KMS-11 (cell line): ENCODE data around the gene JMJD7.

Source experiments
- H2AFZ ChIP-seq: fragments of 200-600 bp; sonication (generic); 2 replicates; pipeline ENCODE4 v1.6.1; 2016; ENCODE audit warnings: antibody characterized with exemption, mixed run types, low read depth
- H3K27ac ChIP-seq: fragments of 200-600 bp; sonication (generic); 2 replicates; pipeline ENCODE4 v1.6.1; 2016; ENCODE audit warnings: mild to moderate bottlenecking, mixed run types
- H3K27me3 ChIP-seq: fragments of 200-600 bp; sonication (generic); 2 replicates; pipeline ENCODE4 v1.6.1; 2017; ENCODE audit warnings: mild to moderate bottlenecking, low read depth, mixed run types, moderate library complexity; ENCODE audit not compliant: insufficient read depth
- H3K36me3 ChIP-seq: fragments of 200-600 bp; sonication (generic); 2 replicates; pipeline ENCODE4 v1.6.1; 2017; ENCODE audit warnings: mild to moderate bottlenecking, mixed run types; ENCODE audit not compliant: insufficient read depth
- H3K4me1 ChIP-seq: fragments of 200-600 bp; sonication (generic); 2 replicates; pipeline ENCODE4 v1.6.1; 2016; ENCODE audit warnings: mild to moderate bottlenecking, low read depth, mixed run types; ENCODE audit not compliant: poor library complexity, severe bottlenecking
- H3K4me2 ChIP-seq: fragments of 200-600 bp; sonication (generic); 2 replicates; pipeline ENCODE4 v1.7.0; 2016; ENCODE audit warnings: mild to moderate bottlenecking, mixed run types
- H3K4me3 ChIP-seq: fragments of 200-600 bp; sonication (generic); IDR thresholded peaks from 2 replicates; pipeline ENCODE4 v1.6.1; 2017; ENCODE audit warnings: low read depth, low read length, mixed read lengths; ENCODE audit not compliant: insufficient read depth
- H3K79me2 ChIP-seq: fragments of 200-600 bp; sonication (generic); 2 replicates; pipeline ENCODE4 v1.6.1; 2016; ENCODE audit warnings: low read depth, mixed run types; ENCODE audit not compliant: insufficient read depth
- H3K9ac ChIP-seq: fragments of 200-600 bp; sonication (generic); 2 replicates; pipeline ENCODE4 v1.6.1; 2016; ENCODE audit warnings: mild to moderate bottlenecking, mixed run types
- H4K20me1 ChIP-seq: fragments of 200-600 bp; sonication (generic); 2 replicates; pipeline ENCODE4 v1.6.1; 2016; ENCODE audit warnings: mild to moderate bottlenecking, mixed run types; ENCODE audit not compliant: insufficient read depth
- CTCF ChIP-seq: fragments of 200-600 bp; sonication (generic); conservative IDR thresholded peaks from 2 replicates; pipeline ENCODE4 v1.6.1; 2017; ENCODE audit warnings: low read depth, mild to moderate bottlenecking, antibody characterized with exemption, low read length, moderate library complexity, mixed read lengths

The JMJD7 gene

GRCh38 chr15:41801850-41802455 lies 25.9 kb upstream of the JMJD7 start:
- Histone ChIP-seq H3K4me3 (no peak overlapping the region), H3K27me3 (no peaks in the 10 kb centered on the region), H3K79me2 (no peaks in the 10 kb centered on the region), H3K4me2 (no peak overlapping the region), H3K36me3 (no peaks in the 10 kb centered on the region), H4K20me1 (no peaks in the 10 kb centered on the region), H3K27ac (no peak overlapping the region), H3K9ac (no peak overlapping the region), H2AFZ (no peak overlapping the region), H3K4me1 (peaks cover 29% of the 10 kb centered on the region)
- TF ChIP-seq CTCF = no peak

GRCh38 chr15:41804361-41804760 lies 23.5 kb upstream of the JMJD7 start:
- Histone ChIP-seq H3K9ac (no peak overlapping the region), H3K27ac (no peak overlapping the region), H3K4me3 (no peak overlapping the region), H3K36me3 (no peaks in the 10 kb centered on the region), H4K20me1 (no peaks in the 10 kb centered on the region), H3K27me3 (no peaks in the 10 kb centered on the region), H3K79me2 (no peaks in the 10 kb centered on the region), H3K4me2 (no peak overlapping the region), H3K4me1 (peaks cover 8% of the 10 kb centered on the region), H2AFZ (no peak overlapping the region)
- TF ChIP-seq CTCF = no peak

- Histone ChIP-seq H3K4me1 (peaks cover under 1% of the 10 kb centered on the region), H3K4me2 (no peak overlapping the region), H3K9ac (no peak overlapping the region), H4K20me1 (no peaks in the 10 kb centered on the region), H3K27ac (no peak overlapping the region), H2AFZ (no peak overlapping the region), H3K4me3 (no peak overlapping the region), H3K36me3 (no peaks in the 10 kb centered on the region), H3K27me3 (no peaks in the 10 kb centered on the region), H3K79me2 (no peaks in the 10 kb centered on the region)
- TF ChIP-seq CTCF = no peak
Observed at GRCh38 chr15:41804916-41805666, 22.8 kb upstream of the JMJD7 start.

GRCh38 chr15:41805711-41806110 lies 22.2 kb upstream of the JMJD7 start:
- no peaks in the 10 kb centered on the region for H3K27me3 ChIP-seq
- no peak overlapping the region for H2AFZ ChIP-seq
- TF ChIP-seq CTCF = no peak
- no peaks in the 10 kb centered on the region for H3K36me3 ChIP-seq
- H4K20me1 ChIP-seq = no peaks in the 10 kb centered on the region
- no peak overlapping the region for H3K4me3 ChIP-seq
- no peak overlapping the region for H3K9ac ChIP-seq
- H3K4me1 ChIP-seq = peaks cover 1% of the 10 kb centered on the region
- H3K27ac ChIP-seq = no peak overlapping the region
- no peaks in the 10 kb centered on the region for H3K79me2 ChIP-seq
- no peak overlapping the region for H3K4me2 ChIP-seq
